ENCODE measurements around the gene XRN2.
"Not testable (repeated sequence)": the region's sequence is repeated elsewhere in the genome, so short reads cannot be mapped to it uniquely, and the experiment has no call there.

The XRN2 gene

DNA sequence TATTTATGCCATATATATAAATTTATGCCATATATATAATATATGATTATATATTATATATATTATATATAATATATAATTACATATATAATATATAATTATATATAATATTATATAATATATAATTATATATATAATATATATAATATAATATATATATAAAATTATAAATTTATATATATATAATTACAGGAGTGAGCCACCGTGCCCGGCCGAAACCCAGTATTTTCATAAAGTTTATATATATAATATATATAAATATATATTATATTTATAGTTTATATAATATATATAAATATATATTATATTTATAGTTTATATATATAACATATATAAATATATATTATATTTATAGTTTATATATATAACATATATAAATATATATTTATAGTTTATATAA lies 62.6 kb downstream of the XRN2 start:
- no peak for DNase-seq (ENCODE audit: low read depth)
- no peak overlapping the region for H3K4me3 ChIP-seq (ENCODE audit: low read length)
- TF ChIP-seq, protein P1, sequence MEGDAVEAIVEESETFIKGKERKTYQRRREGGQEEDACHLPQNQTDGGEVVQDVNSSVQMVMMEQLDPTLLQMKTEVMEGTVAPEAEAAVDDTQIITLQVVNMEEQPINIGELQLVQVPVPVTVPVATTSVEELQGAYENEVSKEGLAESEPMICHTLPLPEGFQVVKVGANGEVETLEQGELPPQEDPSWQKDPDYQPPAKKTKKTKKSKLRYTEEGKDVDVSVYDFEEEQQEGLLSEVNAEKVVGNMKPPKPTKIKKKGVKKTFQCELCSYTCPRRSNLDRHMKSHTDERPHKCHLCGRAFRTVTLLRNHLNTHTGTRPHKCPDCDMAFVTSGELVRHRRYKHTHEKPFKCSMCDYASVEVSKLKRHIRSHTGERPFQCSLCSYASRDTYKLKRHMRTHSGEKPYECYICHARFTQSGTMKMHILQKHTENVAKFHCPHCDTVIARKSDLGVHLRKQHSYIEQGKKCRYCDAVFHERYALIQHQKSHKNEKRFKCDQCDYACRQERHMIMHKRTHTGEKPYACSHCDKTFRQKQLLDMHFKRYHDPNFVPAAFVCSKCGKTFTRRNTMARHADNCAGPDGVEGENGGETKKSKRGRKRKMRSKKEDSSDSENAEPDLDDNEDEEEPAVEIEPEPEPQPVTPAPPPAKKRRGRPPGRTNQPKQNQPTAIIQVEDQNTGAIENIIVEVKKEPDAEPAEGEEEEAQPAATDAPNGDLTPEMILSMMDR (IDR thresholded peaks at IDR 0.05; ENCODE audit: insufficient read depth, low read depth, low read length, missing control alignments) = no peak

DNA sequence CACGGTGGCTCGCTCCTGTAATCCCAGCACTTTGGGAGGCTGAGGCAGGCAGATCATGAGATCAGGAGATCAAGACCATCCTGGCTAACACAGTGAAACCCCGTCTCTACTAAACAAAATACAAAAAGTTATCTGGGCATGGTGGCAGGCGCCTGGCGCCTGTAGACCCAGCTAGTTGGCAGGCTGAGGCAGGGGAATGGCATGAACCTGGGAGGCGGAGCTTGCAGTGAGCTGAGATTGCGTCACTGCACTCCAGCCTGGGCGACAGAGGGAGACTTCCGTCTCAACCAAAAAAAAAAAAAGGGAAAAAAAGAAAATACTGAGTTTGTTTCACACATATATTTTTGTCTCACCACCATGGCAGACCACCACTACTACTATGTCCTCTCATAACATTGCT lies 63.1 kb downstream of the XRN2 start:
- not testable (repeated sequence) for H3K4me3 ChIP-seq (ENCODE audit: low read length)
- DNase-seq (ENCODE audit: low read depth) = peak; percentile 27

DNA sequence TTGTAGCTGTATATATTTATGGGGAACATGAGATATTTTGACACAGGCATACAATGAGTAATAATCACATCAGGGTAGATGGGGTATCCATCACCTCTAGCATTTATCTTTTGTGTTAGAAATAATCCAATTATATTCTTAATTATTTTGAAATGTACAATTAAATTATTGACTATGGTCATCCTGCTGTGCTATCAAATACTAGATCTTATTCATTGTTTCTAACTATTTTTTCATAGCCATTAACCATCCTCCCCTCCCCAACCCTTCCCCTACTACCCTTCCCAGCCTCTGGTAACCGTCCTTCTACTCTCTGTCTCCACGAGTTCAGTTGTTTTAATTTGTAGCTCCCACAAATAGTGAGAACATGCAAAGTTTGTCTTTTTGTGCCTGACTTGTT lies 65.7 kb downstream of the XRN2 start:
- DNase-seq (ENCODE audit: low read depth) = no peak
- TF ChIP-seq, protein P1 (IDR thresholded peaks at IDR 0.05; ENCODE audit: insufficient read depth, low read depth, low read length, missing control alignments) = no peak
- no peak overlapping the region for H3K4me3 ChIP-seq (ENCODE audit: low read length)

GRCh38 chr20:21371193-21371592 lies 68.1 kb downstream of the XRN2 start:
- TF ChIP-seq, protein P1 (IDR thresholded peaks at IDR 0.05; ENCODE audit: insufficient read depth, low read depth, low read length, missing control alignments) = no peak
- no peak overlapping the region for H3K4me3 ChIP-seq (ENCODE audit: low read length)
- no peak for DNase-seq (ENCODE audit: low read depth)

- DNase-seq (ENCODE audit: low read depth) = no peak
- no peak overlapping the region for H3K4me3 ChIP-seq (ENCODE audit: low read length)
- TF ChIP-seq, protein P1 (IDR thresholded peaks at IDR 0.05; ENCODE audit: insufficient read depth, low read depth, low read length, missing control alignments) = no peak
These were observed 68.9 kb downstream of the XRN2 start for GRCh38 chr20:21372016-21372415.

GRCh38 chr20:21373436-21373835 lies 70.3 kb downstream of the XRN2 start:
- no peak overlapping the region for H3K4me3 ChIP-seq (ENCODE audit: low read length)
- TF ChIP-seq, protein P1 (IDR thresholded peaks at IDR 0.05; ENCODE audit: insufficient read depth, low read depth, low read length, missing control alignments) = no peak
- no peak for DNase-seq (ENCODE audit: low read depth)

DNA sequence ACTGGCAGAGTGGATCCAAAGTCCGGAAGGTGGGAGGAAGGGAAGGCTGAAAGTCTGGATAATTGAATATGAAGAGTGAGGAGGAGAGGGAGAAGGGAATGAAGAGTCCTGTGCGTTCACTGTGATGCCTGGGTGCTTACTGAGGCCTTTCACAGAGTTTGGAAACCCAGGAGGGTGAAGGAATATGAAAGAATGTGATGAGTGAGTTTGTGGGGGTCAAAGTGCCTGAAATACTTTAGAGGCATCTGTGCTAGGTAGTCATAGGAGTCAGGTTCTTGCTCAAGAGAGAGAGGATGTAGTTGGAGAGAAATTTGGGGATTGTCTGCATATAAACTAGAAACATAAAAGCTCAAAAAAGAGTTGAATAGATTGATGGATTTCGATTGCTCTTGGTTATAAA lies 73.5 kb downstream of the XRN2 start:
- no peak overlapping the region for H3K4me3 ChIP-seq (ENCODE audit: low read length)
- TF ChIP-seq, protein P1 (IDR thresholded peaks at IDR 0.05; ENCODE audit: insufficient read depth, low read depth, low read length, missing control alignments) = no peak
- no peak for DNase-seq (ENCODE audit: low read depth)

DNA sequence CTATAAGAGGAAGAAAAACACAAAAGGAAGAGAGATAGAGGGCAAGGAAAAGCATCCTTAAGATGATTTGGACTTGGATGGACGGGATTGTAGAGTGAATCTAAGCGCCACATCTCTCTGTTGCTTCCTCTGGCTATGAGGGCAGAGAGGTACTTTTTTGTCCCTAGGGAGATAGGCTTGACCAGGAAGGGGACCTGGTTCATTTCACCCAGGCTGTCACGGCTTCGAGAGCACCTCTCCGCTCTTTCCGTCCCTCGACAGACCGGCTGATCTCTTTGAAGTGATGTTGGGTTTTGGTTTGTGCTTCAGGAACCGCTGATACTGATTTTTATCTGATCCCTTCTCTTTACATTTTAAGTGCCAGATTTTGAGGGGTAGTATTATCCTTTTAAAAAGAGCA lies 74.6 kb downstream of the XRN2 start:
- DNase-seq (ENCODE audit: low read depth) = no peak
- no peak overlapping the region for H3K4me3 ChIP-seq (ENCODE audit: low read length)
- TF ChIP-seq, protein P1 (IDR thresholded peaks at IDR 0.05; ENCODE audit: insufficient read depth, low read depth, low read length, missing control alignments) = no peak

Data from epithelial cell of esophagus (primary cell).